Loucy (cell line): ENCODE measurements around the gene ZSCAN16.

Source experiments
- H2AFZ ChIP-seq: fragments of 200-600 bp; sonication (generic); 2 replicates; pipeline ENCODE4 v1.6.0; 2016; ENCODE audit warnings: antibody characterized with exemption, mild to moderate bottlenecking, low read length, moderate library complexity
- H3F3A ChIP-seq: fragments of 200-600 bp; 2 replicates; pipeline ENCODE4 v1.6.0; 2016; ENCODE audit warnings: antibody characterized with exemption, low read depth, mild to moderate bottlenecking
- H3K27me3 ChIP-seq: fragments of 200-600 bp; sonication (generic); 2 replicates; pipeline ENCODE4 v1.6.1; 2014; ENCODE audit warnings: low read length, mild to moderate bottlenecking; ENCODE audit not compliant: insufficient read depth, poor library complexity, severe bottlenecking
- H3K36me3 ChIP-seq: fragments of 200-600 bp; sonication (generic); 2 replicates; pipeline ENCODE4 v1.6.1; 2016; ENCODE audit warnings: low read length; ENCODE audit not compliant: insufficient read depth
- H3K4me1 ChIP-seq: fragments of 200-600 bp; sonication (generic); 2 replicates; pipeline ENCODE4 v1.5.1; 2014; ENCODE audit warnings: low read length, mild to moderate bottlenecking; ENCODE audit not compliant: insufficient read depth, poor library complexity, severe bottlenecking
- H3K4me2 ChIP-seq: fragments of 200-600 bp; sonication (generic); 2 replicates; pipeline ENCODE4 v1.6.0; 2014; ENCODE audit warnings: antibody characterized with exemption, low read length, low read depth, mild to moderate bottlenecking; ENCODE audit not compliant: poor library complexity, severe bottlenecking
- H3K4me3 ChIP-seq: fragments of 200-600 bp; sonication (generic); 2 replicates; pipeline ENCODE4 v1.5.1; 2014; ENCODE audit warnings: low read length, mild to moderate bottlenecking, mixed read lengths; ENCODE audit not compliant: poor library complexity, severe bottlenecking
- H3K79me2 ChIP-seq: fragments of 200-600 bp; sonication (generic); 2 replicates; pipeline ENCODE4 v1.6.1; 2014; ENCODE audit warnings: low read length; ENCODE audit not compliant: insufficient read depth
- H3K9ac ChIP-seq: fragments of 200-600 bp; sonication (generic); 2 replicates; pipeline ENCODE4 v1.6.0; 2014; ENCODE audit warnings: mild to moderate bottlenecking, low read depth, low read length, moderate library complexity; ENCODE audit not compliant: poor library complexity, severe bottlenecking
- H3K9me2 ChIP-seq: fragments of 200-600 bp; sonication (generic); replicated peaks from 2 replicates; pipeline ENCODE4 v1.6.1; 2016; ENCODE audit warnings: low read depth, low read length, mixed read lengths
- H3K9me3 ChIP-seq: fragments of 200-600 bp; sonication (generic); 2 replicates; pipeline ENCODE4 v1.6.1; 2014; ENCODE audit warnings: mild to moderate bottlenecking, antibody characterized with exemption, low read length, low read depth; ENCODE audit not compliant: insufficient read depth
- H4K20me1 ChIP-seq: fragments of 200-600 bp; sonication (generic); 2 replicates; pipeline ENCODE4 v1.6.0; 2014; ENCODE audit warnings: antibody characterized with exemption, low read length, mild to moderate bottlenecking; ENCODE audit not compliant: insufficient read depth, poor library complexity, severe bottlenecking
- EZH2phosphoT487 ChIP-seq: fragments of 200-600 bp; IDR thresholded peaks from 2 replicates; pipeline ENCODE4 v1.6.1; 2018; ENCODE audit warnings: antibody characterized with exemption, mild to moderate bottlenecking, moderate library complexity, borderline replicate concordance
- TF ChIP-seq, protein P1 (sequence below): fragments of 200-600 bp; sonication (generic); conservative IDR thresholded peaks from 2 replicates; pipeline ENCODE4 v1.5.1; 2014; ENCODE audit warnings: mild to moderate bottlenecking, antibody characterized with exemption, low read length

Gene ZSCAN16

DNA sequence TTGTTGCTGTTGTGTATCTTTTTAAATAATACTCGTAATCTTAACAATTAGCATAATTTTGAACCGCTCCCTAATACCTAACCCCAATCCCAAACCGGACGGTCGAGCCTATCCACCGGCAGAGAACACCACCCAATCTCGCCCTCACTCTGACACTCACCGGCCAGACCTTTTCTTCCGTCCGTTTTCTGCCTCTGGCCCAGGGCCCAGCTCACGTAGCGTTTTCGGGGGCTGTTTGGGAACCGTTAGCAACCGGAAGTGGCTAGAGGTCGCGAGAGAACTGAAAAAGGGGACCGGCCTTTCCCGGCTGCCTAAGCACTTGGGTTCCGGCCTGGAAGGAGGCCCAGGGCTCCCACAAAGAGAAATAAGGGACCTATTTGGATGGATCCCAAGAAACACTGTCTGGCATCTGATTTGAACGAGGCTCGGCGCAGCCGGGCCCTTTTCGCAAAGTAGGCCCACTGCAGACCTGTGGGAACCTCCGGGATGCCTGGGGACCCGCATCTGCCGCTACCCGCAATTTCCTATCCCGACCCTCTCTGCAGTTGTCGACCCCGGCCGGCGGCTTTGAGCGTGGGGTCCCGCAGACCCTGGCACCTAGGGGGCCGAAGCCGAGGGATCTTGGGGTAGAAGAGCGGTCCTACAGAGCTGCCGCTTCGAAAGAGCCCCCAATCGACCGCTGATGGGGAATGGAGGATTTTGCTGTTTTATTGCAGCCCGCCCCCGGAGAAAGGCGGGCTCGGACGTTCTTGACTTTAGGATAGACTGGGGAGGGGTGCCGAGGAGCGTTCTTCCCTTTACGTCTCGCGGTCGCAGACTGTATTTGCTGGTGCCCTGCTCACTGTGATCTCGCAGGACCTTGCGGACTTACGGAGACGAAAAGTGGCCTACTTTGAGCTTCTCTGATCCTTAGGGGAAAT is 12.4 kb downstream of the ZSCAN16 start:
- Histone ChIP-seq H3F3A (no peaks in the 10 kb centered on the region), H3K4me1 (peaks cover 47% of the 10 kb centered on the region), H3K4me2 (peak overlapping the region; percentile 98), H3K79me2 (peaks cover 63% of the 10 kb centered on the region), H4K20me1 (peaks cover 15% of the 10 kb centered on the region), H3K9me3 (no peaks in the 10 kb centered on the region), H3K9ac (peak overlapping the region; percentile 95), H3K36me3 (no peaks in the 10 kb centered on the region), H3K27me3 (no peaks in the 10 kb centered on the region), H2AFZ (peak overlapping the region; percentile 98), H3K4me3 (peak overlapping the region; percentile 96), H3K9me2 (no peaks in the 10 kb centered on the region)
- no peak for TF ChIP-seq EZH2phosphoT487
- TF ChIP-seq, protein P1, sequence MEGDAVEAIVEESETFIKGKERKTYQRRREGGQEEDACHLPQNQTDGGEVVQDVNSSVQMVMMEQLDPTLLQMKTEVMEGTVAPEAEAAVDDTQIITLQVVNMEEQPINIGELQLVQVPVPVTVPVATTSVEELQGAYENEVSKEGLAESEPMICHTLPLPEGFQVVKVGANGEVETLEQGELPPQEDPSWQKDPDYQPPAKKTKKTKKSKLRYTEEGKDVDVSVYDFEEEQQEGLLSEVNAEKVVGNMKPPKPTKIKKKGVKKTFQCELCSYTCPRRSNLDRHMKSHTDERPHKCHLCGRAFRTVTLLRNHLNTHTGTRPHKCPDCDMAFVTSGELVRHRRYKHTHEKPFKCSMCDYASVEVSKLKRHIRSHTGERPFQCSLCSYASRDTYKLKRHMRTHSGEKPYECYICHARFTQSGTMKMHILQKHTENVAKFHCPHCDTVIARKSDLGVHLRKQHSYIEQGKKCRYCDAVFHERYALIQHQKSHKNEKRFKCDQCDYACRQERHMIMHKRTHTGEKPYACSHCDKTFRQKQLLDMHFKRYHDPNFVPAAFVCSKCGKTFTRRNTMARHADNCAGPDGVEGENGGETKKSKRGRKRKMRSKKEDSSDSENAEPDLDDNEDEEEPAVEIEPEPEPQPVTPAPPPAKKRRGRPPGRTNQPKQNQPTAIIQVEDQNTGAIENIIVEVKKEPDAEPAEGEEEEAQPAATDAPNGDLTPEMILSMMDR: no peak

DNA sequence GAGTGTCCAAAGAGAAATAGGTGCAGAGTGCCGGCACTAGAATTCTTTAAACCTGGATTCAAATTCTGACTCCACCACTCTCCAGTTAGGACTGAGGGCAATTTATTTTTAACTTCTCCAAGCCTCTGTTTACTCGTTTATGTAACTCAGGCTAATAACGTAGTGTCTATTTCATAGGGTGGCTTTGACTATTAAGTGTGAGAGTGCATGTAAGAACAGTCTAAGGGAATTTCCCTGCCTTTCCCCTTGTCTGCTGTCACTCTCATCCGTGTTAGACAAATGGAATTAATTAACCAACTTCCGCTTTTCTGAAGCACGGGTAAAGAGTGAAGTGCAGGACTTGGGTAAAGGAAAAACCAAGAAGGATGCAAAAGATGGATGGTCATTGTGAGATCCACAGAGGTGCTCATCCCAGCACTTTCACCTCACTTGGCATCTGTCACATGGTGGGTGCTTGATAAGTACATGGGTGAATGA is 13.1 kb downstream of the ZSCAN16 start:
- Histone ChIP-seq H3K9me3 (no peaks in the 10 kb centered on the region), H3K9ac (peak overlapping the region; percentile 95), H3K4me3 (peak overlapping the region; percentile 96), H3K79me2 (peaks cover 63% of the 10 kb centered on the region), H3F3A (no peaks in the 10 kb centered on the region), H3K27me3 (no peaks in the 10 kb centered on the region), H3K4me2 (peak overlapping the region; percentile 98), H3K4me1 (peaks cover 45% of the 10 kb centered on the region), H3K36me3 (no peaks in the 10 kb centered on the region), H4K20me1 (peaks cover 19% of the 10 kb centered on the region), H3K9me2 (no peaks in the 10 kb centered on the region), H2AFZ (peak overlapping the region; percentile 98)
- TF ChIP-seq, protein P1: no peak
- TF ChIP-seq EZH2phosphoT487: no peak

DNA sequence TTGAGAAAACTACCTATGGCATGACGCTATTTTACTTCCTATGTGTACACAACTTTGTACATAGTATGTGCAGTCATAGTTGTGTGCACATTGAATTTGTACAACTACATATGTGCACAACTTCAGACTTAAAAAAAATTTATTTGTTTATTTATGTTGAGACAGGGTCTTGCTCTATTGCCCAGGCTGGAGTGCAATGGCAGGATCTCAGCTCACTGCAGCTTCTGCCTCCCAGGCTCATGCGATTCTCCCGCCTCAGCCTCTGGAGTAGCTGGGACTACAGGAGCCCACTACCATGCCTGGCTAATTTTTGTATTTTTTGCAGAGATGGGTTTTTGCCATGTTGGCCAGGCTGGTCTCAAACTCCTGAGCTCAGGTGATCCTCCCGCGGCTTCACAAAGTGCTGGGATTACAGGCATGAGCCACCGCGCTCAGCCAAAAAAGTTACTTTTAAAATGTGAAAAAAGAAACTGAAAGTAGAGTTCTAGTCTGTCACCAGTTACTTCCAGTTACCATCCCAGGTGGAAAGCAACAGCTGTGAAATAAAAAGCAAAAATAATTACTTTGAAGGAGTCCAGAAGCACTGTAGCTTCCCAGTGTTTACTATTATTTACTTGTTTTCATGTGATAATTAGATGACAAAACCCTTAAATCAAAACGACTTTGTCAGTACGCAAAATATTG is 15.6 kb downstream of the ZSCAN16 start:
- H3K79me2 ChIP-seq: peaks cover 63% of the 10 kb centered on the region

More for the DNA sequence above, 15.6 kb downstream of the ZSCAN16 start:
- peaks cover 23% of the 10 kb centered on the region for H4K20me1 ChIP-seq
- H3K4me1 ChIP-seq: peaks cover 45% of the 10 kb centered on the region
- no peaks in the 10 kb centered on the region for H3K27me3 ChIP-seq
- H3K4me3 ChIP-seq: no peak overlapping the region
- H3K9ac ChIP-seq: no peak overlapping the region
- 0 out of 2 replicates have a peak overlapping the region, but pooled peaks have one; percentile 5 for H2AFZ ChIP-seq
- no peaks in the 10 kb centered on the region for H3F3A ChIP-seq
- peak overlapping the region; percentile 93 for H3K4me2 ChIP-seq
- H3K9me2 ChIP-seq: no peaks in the 10 kb centered on the region
- H3K36me3 ChIP-seq: no peaks in the 10 kb centered on the region
- TF ChIP-seq, protein P1: no peak
- no peak for TF ChIP-seq EZH2phosphoT487
- H3K9me3 ChIP-seq: no peaks in the 10 kb centered on the region
